HG03280 (cell line): ENCODE data around the gene PPP6R2.

Experiments
- ATAC-seq: cut with Tn5 transposase; IDR thresholded peaks from one replicate; pipeline ENCODE4 v1.9.1; 2021; ENCODE audit warnings: mild to moderate bottlenecking, moderate library complexity; ENCODE audit not compliant: unreplicated experiment

Gene PPP6R2

DNA sequence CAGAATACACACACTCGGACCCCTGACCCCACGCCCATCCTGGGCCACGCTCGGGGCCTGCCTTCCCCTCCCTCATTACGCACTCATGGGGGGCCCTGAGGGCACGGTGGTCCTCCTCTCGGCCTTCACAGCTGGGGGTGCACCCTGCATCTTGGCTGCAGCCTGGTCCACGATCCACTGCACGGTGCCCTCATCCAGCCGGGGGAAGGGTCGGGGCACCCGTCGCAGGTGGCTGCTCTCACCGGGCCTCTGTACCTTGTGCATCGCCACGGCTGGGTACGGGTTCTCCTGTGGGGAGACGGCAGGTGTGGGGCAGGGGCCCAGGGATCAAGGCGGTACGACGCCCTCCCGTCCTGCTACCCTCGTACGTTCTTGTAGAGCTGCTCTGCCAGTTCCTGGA lies 121.3 kb downstream of the PPP6R2 start:
- no peak for ATAC-seq

DNA sequence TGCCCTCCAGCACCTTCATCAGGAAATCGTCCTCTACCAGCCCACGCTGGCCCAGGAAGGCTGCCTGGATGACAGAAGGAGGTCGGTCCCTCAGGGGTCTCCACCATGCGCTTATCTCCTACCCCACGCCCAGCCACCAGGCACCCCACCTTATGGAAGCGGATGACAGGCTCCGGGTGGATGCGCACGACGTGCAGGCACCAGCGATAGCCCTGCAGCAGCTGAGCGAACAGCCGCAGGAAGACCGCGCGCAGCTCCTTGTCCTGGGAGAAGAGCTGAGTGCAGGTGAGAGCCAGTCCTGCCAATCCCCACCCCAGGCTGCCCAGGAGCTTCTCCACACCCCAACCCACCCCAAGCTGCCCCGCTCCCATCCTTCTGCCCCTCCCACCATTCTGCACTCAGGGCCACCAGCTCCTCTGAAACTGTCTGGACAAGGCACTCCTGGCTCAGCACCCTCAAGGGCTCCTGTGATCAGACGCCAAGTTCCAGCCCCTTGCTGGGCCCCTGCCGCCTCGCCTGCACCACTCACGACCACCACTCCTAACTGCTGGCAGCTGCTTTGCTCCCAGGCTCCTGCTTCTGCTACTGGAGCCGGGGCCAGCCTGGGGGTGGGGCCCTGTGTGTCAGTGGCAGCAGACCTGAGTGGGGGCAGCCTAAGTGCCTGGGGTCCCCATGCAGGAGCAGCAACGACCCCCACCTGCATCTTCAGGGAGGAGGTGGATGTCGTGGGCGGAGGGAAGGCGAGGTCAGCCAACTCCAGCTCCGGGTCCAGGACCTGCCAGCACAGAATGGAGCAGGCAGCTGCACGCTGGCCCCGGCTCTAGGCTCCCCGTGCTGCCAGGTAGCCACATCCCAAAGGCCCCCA lies 122.2 kb downstream of the PPP6R2 start:
- ATAC-seq, result no peak

DNA sequence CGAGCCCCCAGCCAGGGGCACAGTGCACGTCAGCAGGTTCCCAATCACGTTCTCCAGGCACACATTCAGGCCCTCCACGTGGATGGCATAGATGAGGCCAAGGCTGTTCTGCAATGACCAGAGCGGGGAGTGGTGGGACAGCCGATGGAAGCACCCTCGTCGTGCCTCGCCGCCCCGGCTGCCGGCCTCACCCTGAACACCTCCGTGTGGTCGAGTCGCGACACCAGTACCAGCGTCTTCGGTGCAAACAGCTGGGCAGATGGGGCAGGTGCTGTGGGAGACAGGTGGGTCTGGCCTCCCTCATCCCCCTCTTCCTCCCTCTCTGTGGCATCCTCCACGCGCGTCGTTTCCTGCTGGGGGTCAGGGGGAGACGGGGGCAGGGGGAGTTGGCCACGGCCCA lies 124.2 kb downstream of the PPP6R2 start:
- ATAC-seq, result no peak

DNA sequence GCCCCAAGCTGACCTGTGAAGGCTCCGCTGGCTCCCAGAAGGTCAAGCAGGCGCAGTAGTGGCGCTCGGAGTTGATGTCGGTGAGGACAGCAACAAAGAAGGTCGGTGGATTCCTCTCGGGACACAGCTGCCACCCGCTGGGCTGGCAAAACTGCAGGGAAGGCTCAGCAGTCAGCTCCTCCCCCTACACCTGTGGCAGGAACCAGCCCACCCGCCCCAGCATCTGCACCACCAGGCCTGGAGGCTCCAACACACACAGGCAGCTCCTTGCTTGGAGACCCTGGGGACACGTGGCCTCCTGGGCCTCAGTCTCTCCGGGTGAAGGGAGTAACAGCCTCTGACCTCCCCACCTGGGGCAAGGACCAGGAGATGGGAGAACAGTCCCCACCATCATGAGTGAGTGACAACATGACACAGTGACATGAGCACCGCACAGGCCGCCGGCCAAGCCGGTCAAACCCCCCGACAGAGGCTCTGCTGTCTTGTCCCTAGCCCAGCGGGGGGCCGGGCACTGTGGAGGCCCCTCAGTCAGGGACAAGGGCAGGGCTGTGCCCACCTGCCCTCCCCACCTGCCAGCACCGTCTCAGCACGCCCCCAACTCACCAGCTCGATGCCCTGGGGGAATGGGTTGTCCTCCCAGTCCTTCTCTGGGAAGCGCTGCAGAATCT lies 124.8 kb downstream of the PPP6R2 start:
- ATAC-seq, result no peak

DNA sequence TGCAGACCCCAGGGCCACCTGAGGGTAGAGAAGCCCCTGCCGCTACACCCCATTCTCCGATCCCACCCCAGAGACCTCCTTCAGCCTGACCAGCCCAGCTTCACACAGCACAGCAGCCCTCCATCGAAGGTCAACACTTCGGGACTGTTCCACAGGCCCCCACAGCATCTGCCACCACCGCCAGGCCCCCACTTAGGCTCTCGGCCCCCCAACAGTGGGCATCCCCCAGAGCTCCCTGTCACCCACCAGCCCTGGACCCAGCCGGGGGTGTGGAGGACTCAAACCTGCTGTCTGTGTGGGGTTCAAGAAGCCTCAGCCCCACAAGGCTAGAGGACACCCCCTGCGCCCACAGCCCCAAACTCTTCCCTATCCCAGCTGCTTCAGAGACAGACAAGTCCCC lies 125.5 kb downstream of the PPP6R2 start:
- ATAC-seq, result no peak

DNA sequence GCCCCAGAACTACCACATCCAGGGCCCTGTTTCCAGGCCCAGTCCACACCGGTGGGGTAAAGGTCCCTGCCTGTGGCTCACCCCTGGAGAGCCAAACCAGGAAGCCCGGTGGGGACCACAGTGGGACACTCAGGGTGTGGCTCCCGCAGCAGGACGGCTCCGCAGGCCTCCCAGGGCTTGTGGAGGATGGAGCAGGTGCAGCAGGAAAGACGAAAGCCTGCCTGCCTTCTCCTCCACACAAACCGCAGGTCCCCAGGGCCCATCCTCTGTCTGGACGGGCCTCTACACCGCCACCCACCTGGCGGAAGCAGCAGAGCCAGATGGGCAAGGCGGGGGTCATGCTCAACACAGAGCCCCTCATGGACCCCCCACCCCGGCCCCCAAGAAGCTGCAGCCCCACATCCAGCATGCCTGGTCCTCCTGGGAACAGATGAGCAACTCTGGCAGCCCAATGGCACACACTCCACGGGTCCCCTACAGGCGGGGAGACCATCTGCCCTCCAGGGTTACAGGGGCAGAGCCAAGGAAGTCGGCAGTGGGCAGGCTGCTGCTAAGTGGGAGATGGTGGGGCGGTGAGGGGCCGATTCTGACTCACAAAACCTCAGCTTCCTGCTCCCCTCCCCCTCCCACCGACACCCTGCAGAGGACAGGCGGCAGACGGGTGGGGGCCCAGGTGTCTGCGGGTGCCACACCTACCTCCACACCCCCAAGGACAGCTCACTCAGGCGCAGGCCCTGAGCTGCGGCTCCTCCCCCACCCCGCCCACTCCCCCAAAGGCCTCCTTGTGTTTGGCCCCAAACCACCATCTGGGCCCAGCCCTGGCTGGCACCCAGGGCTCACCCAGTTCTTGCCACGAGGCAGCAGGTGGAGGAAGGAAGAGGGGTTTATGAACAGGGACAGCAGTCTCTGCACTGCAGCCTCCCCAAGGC lies 126.5 kb downstream of the PPP6R2 start:
- ATAC-seq, result peak; percentile 49

DNA sequence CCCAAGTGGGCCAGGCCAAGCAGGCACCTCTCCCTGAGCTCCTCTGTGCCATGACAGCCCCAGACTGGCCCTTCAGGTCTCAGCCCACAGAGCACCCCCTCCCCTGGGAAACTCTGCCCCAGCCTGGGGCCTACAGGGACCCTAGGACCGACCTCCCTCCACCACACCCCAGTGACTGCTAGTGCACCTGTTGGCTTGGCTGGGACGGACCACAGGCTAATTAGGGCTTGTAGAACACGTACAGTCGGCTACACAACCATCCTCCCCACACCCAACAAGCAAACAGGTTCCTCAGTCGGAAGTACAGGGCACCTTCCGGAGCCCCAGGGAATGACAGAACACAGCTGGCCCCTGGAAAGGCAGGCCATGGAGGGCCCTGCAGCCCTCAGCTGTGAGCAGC lies 127.4 kb downstream of the PPP6R2 start:
- no peak for ATAC-seq

DNA sequence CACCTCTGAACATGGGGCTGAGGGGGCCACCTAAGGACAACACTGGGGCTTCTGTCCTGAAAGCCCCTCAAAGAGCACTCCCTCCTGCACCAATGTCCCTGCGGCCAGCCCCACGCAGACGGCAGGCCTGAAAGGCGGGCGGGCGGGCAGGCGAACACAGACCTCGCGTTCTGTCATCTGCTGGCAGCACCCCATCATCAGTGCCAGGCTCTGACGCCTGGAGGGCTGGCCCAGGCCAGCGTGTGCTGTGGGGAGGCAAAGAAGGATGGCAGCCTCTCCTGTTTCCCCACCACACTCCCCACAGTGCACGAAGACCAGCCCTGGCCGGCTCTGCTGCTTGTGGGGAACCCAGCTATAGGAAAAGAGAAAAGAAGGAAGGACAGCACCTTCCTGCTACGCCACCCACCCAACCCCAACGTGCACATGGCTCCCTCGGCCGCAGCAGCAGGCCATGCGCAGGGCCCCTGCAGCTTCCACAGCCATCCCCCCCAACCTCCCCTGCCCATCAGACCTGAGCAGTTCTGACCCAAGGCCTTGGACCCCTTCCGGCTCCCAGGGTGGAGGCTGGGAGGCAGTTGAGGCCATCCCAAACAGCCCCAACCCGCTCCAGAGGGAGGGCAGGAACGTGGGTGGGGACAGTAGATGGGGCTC lies 128.2 kb downstream of the PPP6R2 start:
- no peak for ATAC-seq

DNA sequence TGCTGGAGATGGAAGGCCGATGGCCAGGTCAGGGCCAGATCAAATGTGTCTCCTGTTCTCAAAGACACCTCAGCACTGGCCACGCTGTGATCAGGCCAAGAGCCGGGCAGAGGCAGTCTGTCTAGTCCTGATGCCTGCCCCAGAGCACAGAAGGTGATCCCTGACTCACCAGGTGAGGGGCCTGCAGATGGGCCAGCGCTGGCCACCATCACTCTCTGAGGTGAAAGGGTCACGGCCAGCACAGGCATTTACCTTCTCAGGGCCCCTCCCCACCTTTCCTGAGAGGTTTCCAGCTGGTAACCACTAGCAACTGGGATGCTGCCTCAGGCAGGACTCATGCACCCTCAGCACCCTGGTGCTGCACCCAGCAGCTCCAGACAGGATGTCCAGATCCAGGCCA lies 128.8 kb downstream of the PPP6R2 start:
- ATAC-seq, result no peak

DNA sequence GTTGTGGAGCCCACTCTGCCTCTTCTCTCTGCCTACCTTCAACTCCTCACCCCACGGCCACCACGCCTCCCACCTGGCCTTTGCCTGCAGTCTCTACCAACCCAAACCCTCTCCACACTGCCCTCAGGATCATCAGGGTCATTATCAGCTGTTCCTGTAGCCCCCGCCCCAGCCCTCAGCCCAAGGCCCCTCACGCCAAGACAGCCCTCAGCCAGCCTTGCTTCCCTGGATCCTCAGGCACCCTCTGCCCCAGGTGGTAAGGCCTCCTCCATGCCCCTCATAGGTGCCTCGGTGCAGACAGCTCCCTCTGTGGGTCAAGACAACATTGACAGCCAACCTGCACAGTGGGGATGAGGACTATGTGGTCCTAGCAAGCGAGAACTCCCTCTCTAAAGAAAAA lies 130.0 kb downstream of the PPP6R2 start:
- no peak for ATAC-seq

DNA sequence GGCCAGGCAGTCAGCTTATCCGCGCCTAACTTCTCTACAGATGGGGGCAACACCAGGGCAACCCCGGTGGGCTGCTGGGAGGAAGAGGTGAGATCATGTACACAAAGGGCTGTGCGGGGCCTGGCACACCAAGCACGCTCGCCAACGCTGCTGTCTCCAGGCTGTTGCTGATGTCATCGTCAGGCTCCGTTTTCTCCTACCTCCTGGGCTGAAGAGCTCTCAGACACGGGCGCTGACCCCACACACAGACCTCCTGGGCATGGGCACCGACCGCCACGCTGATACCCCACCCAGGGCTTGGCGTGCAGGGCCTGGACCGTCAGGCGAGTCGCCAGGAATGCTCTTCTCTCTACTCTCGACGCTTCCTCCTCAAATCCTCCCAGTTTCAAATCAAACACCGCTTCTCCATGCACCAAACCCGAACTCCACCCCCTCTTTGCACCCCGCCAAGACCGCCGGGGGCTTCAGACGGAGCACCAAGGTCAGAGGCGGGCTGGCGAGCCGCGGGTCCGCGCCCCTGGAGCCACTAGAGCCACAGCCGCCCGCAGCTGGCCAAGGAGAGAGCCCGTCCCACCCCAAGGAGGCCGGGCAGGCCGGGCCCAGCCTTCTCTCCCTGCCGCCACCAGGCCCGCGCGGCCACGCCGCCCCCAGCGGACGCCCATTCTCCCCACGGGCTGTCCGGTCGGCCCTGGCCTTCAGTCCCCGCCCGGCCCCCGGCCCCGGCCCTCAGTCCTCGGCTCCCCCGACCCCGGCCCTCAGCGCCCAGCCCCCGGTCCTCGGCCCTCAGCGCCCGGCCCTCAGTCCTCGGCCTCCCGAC lies 130.9 kb downstream of the PPP6R2 start:
- no peak for ATAC-seq

DNA sequence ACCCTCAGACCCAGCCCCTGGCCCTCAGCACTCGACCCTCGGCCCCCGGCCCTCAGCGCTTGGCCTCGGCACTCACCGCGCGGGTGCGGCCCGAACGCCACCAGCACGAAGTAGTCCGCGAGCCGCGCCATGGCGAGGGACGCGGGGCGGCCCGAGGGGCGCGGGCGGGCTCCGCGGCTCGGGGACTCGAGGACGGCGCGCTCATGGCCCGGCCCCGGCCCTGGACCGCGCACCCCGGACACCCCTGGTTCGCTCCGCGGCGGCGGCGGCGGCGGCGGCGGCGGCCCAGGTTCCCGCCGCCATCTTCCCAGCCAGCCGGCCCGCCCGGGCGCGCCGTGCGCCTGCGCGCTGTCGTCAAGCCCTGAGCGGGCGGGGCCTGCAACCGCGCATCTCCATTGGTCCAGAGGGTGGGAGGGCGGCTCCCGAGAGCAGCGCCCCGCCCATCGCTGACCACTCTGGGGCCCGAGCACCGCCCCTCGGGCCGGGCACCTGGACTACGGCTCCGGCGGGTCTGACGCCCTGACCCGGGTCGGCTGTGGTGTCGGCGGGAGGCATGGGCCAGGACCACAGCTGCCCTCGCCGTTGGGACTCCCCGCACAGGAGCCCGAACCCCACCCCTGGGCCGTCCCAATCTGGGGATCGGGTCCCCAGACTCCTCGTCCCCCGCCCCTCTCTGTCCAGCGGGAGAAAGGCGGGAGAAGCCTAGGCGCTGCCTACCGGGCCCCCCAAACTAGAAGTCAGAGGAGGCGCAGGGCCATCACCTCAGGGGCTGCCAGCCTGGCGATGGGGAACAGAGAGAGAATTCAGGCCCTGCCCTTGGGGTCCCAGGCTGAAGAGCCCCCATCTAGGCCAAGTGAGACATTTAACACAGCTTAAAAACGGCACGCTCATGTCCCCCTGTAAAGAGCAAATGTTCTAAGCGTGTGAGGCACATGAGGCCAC lies 131.9 kb downstream of the PPP6R2 start, which contains the start of gene SBF1:
SBF1 (minus strand) TSS at position 326 of the 942 bp plus-strand sequence; CDS start at position 131, 195 bp downstream.
- ATAC-seq, result peak; percentile 76

DNA sequence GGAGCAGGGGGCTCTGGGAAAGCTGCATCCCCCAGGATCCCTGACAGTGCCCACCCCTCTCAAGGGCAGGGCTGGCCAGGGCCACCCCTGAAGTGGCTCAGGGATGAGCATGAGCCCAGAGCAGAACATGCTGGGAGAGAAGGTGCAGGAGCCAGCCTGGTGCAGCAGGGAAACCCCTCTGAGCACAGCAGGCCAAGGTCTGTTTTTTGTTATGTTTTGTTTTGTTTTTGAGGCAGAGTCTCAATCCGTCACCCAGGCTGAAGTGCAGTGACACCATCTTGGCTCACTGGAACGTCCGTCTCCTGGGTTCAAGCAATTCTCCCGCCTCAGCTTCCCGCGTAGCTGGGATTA lies 132.5 kb downstream of the PPP6R2 start:
- ATAC-seq, result no peak

DNA sequence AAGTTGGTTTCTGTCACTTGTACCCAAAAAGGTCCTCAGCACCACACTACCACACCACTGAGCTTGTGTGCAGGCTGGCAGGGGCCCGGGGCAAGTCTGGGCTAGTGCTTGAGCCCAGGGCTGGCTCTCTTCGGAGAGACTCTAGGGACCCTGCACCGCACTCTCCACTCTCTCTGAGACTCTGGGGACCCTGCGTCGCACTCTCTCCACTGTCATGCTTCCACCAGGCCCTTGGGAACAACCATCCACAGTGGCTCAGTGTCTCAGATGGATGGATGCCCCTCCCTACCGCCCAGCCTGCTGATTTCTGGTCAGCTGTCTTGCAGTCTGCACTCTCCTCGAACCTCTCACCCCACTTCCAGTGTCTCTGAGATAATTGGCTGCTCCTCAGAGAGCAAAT lies 133.7 kb downstream of the PPP6R2 start:
- ATAC-seq, result no peak

DNA sequence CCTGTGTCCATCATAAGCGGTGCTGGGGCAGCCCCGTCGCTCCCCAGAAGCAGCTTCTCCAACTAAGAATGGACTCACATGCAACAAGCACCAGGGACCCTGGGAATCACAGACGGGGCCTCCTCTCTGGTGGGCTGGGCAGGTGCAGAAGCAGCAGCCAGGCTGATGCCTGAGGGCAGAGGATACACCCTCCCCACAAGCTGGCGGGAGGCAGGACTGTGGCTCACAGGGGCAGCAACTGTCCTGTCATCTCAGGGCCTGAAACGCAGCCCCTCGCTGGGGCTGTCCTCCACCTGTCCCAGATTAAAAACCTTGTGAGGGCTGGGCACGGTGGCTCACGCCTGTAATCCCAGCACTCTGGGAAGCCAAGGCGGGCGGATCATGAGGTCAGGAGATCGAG lies 134.8 kb downstream of the PPP6R2 start:
- no peak for ATAC-seq

DNA sequence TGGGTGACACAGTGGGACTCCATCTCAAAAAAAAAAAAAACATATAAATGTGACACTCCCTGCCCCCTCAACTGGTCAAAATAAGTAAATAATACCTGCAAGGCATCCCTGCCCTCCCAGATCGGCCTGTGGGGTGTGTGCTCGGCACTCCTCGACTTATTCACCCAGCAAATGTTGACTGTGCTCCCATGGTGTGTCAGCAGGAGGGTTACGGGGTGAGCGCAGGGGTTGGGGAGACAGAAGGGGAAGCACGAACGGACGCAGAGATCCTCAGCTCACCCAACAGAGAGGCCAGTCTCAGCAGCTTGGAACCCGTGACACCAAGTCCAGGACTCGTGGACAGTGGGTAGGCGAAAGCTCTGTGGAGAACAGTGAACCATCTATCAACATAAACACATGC lies 136.6 kb downstream of the PPP6R2 start:
- no peak for ATAC-seq

DNA sequence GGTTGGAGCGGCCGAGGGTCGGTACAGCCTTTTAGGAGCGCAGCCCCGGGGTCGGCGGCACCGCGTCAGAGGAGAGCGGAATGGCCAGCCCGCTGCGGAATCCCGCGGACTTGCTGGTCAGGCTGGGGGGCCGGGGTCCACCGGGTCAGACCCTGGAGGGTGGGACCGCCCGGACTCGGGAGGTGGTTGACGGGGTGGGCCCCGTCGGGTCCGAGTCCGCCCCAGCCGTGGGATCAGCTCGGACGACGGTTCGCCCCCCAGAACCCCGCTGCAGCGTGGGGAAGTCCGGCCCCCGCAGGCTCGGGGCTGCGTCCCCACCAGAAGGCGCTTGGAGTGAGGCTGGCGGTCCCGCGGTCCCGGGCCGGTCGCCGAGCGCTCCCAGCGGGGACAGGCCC lies 137.9 kb downstream of the PPP6R2 start:
- ATAC-seq, result no peak

DNA sequence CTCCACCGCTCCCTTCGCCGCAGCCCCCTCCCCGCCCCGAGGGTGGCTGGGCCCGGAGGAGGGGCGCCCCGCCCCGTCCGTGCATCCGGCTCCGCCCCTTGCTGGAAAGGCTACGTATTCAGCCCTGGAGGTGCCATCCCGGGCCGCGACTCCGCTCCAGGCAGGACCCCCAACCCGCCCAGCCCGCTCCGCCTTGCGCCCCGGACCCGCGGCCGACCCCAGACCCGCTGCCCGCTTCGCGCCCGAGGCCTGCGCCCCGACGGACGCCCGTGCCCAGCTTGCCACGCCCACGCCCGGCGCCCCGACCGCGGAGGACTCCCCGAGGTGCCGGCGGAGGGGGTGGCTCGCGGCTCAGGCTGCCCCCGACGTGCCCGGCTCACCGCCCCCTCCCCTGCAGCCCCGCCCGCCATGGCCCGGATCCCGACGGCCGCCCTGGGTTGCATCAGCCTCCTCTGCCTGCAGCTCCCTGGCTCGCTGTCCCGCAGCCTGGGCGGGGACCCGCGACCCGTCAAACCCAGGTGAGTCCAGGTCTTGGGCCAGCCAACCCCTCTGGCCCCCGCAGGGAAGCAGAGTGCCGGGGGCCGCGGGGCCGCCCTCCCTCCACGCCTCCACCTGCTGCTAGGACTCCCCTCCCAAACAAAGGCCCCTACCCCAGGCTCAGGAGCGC lies 138.4 kb downstream of the PPP6R2 start, which contains the start of gene ADM2:
ADM2 (plus strand) TSS at position 104 of the 667 bp plus-strand sequence; CDS start at position 409, 305 bp downstream.
- no peak for ATAC-seq
